Non-pigmented ciliary epithelial cell (primary cell): Measurements from ENCODE around the gene SLC8A2.

Experiments used
- DNase-seq: peaks from one replicate; pipeline ENCODE4 v3.0.0-alpha.2; 2010; ENCODE audit warnings: low read depth

SLC8A2 gene, protein sequence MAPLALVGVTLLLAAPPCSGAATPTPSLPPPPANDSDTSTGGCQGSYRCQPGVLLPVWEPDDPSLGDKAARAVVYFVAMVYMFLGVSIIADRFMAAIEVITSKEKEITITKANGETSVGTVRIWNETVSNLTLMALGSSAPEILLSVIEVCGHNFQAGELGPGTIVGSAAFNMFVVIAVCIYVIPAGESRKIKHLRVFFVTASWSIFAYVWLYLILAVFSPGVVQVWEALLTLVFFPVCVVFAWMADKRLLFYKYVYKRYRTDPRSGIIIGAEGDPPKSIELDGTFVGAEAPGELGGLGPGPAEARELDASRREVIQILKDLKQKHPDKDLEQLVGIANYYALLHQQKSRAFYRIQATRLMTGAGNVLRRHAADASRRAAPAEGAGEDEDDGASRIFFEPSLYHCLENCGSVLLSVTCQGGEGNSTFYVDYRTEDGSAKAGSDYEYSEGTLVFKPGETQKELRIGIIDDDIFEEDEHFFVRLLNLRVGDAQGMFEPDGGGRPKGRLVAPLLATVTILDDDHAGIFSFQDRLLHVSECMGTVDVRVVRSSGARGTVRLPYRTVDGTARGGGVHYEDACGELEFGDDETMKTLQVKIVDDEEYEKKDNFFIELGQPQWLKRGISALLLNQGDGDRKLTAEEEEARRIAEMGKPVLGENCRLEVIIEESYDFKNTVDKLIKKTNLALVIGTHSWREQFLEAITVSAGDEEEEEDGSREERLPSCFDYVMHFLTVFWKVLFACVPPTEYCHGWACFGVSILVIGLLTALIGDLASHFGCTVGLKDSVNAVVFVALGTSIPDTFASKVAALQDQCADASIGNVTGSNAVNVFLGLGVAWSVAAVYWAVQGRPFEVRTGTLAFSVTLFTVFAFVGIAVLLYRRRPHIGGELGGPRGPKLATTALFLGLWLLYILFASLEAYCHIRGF

DNA sequence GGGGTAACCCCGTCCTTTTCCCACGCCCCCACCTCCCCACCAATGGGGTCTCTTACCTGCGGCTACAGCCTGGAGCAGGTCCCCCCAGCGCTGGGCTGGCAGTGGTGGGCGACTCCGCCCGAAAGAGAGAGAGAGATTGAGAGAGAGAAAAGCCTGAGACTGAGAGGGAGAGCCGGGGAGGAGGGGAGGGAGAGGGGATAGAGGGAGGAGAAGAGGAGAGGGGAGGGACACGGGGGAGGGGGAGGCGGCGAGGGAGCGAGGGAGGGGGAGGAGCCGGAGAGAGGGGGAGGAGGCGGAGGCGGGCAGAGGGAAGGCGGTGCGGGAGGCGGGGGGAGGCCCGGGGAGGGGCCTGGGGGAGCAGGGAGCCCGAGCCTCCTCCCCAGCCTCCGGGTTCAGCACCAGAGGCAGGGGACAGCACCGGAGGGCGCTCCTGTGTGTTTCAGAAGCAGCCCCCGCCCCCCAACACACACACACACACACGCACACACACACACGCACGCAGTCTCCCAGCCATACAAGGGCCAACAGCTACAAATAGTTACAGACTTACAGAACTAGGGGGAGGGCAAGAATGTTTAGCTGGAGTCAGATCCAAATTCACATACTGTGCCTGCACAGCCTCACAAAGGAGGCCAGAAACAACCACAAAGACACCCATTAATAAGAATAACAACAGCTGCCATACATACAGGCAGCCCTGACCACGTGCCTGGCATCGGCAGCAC, at the start of gene SLC8A2:
SLC8A2 (minus strand) TSS at position 161 of the 725 bp plus-strand sequence. CDS start 5,490 bp downstream, outside the sequence.
- peak; percentile 26 for DNase-seq

DNA sequence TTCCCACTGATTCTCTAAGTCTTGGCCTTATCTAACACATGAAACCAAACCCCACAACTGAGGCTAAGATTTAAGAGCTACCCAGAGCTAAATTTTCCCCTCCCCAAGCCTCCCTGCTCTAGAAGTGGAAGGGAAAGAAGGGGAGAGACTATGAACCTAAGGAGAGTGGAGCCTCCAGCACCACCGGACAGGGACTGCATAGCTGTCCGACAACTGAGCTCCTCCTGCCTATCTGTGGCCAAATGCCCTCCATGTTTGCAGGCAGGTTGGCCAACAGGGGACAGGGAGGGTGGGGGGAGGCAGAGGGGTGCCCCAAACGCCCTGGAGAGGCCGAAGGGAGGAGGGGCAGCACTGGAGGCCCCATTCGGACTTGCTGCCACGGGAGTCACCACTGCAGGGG, 49.1 kb upstream of the SLC8A2 start:
- DNase-seq, result no peak

DNA sequence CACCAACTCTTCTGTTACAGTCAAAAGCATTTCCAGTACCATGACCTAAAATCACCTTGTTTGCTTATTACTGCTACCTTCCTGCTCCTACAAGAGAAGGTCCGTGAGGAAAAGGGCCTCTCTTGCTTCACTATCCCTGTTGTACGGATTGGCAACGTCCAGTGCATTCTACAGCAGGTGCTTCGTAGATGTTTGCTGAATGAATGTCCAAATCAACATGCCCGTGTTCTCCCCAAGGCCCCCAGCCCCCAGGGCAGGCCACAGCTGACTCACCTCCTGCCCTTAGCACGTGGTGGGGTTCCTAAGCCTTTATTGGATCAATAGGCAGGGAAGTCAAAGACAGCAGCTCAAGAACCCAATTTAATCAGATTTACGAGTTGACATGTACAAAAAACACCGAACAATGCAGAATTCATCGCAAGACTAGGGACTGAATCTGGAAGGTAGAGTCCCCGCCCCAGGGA, 48.7 kb upstream of the SLC8A2 start:
- no peak for DNase-seq

DNA sequence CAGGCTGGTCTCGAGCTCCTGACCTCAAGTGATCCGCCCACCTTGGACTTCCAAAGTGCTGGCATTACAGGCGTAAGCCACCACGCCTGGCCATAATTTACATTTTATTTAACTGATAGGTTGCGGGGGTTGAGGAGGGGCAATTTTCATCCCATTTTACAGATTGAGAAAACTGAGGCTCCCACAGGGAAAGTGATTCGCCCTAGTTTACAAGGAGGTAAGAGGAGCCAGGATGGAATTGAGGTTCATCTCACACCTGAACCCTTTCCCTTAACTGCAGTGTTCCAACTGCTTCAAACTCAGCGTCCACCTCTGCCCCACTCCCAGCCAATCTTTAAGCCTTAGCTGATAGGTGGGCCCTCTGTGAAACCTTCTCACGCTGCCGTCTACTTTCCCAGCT, 47.2 kb upstream of the SLC8A2 start:
- DNase-seq, result no peak

DNA sequence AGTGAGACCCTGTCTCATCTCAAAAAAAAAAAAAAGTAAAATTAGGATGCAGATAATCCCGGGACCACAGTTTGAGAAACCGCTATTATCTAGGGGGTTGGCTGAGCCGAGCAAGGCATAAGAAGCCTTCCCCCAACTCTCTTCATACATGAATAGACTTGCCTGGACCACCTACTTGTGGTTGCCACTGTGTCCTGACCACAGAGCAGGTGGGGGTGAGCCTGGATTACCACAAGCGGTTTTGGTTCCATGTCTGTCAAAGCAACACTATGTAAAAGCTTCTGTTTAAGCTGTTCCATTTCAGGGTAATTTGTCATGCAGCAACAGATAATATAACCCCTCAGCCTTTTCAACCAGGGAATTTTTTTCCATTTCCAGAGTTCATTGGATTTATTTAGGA, 46.4 kb upstream of the SLC8A2 start:
- DNase-seq, result no peak

DNA sequence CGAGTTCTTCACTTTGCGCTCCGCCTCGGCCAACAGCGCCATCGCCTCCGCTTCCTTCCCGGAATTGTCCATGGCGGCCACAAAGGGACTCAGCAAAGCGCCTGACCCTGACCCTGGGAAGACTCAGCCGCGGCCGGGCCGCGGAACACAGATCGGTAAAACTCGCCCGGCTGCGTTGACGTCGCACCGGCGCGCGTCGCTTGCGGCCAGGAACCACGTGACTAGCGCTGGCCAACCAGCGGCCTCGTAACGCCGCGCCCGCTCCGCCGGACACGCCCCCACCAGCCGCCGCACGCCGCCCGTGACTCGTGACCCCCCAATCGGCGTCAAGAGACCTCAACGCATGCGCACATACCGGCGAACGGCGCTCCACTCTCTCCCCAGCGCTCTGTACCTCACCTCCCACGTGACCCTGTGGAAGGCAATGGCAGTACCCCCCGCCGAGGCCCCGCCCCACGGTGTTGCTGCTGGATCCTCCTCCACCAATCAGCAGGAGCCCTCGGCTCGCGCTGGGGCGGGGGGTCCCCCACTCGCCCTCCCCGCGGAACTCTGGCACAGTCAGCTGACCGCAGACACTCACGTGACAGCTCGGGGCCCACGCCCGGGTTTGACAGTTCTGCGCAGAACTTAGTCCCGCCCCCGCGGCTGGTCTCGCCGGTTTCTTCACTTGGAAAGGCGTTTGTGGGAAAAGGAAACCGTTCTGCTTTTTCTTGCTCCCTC, 43.3 kb upstream of the SLC8A2 start, which contains the start of gene NAPA:
NAPA (minus strand) TSS at position 195 of the 720 bp plus-strand sequence; CDS start at position 72, 123 bp downstream.
- DNase-seq, result peak; percentile 99

DNA sequence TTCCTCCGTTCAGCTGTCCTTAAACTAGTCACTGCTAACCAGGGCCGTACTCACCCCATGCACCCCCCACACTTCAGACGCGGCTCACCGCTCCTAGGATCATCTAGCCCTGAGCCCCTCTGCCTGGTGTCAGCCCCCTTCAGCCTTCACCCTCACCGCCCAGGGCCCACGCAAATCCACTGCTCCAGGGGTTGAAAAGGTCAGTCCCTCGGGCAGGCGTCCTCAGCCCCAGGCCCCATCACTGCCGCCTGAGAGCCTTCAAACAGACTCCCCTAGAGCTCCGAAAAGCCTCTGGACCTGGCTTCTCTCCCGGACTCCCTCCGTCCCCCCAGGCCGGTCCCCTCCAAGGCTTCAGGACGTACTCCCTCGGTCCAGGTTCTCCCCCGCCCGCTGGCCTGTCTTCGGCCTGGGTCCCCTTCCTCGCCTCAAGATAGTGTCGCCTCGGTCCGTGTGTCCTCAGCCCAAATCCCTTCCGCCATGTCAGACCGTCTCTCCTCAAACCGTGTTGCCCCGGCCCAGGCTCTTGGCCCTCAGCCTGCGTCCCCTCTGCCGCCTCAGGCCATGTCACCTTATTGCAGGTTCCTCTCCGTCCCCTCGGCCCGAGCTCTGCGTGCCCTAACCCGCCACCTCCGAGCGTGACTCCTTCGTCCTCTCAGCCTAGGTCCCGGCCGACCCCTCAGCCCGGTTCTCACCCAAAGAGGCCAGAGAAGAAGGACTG, 42.6 kb upstream of the SLC8A2 start:
- no peak for DNase-seq

DNA sequence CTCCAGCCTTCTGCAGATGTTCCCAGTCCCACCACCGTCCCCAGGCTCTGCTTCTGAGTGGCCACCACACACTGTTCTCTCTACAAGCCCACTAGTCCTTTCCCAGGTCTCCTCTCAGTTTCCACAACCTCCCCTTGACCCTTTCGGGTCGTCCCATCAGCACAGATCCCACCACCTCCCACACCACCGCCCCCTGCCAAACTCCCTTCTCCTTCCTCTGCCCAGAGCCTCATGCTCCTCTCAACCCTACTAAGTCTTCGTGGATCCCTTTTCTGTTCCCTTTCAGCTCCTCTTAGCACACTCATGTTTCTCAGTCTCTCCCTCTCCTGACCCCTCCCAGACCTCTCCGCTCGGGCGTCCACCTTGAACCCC, 41.2 kb upstream of the SLC8A2 start:
- DNase-seq, result no peak

DNA sequence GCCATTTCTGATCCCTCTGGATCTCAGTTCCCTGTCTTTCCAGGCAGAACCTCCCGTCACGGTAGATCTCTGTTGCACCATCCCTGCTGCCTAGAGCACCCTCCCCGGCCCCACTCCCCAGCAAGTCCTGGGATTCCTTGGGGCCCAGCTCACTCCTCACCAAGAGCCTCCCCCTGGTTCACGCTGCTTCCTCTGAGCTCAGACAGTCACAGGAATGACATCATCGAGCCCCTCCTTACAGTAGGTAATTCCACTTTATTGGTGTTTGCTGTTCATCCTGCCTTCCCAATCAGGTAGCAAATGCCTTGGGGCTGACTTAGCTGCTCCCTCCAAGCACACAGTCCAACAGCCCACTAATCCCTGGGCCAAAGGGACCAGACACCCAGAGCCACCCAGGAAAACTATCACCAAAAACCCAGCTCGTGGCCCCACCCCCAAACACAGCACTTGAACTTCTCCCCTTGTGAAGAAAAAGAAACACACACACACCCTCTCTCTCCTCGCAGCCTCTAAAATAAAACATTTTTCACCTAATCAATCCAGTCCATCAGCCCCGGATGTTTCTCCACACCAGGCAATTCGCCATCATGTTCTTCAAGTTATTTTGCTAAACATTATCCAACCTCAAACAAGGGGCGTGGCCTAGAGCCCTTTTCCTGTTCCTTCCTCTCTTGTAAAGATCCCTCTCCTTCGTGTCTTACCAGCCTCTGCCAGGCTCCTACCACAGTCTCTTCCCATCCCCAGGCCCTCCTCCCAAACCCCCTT, 40.7 kb upstream of the SLC8A2 start:
- no peak for DNase-seq

DNA sequence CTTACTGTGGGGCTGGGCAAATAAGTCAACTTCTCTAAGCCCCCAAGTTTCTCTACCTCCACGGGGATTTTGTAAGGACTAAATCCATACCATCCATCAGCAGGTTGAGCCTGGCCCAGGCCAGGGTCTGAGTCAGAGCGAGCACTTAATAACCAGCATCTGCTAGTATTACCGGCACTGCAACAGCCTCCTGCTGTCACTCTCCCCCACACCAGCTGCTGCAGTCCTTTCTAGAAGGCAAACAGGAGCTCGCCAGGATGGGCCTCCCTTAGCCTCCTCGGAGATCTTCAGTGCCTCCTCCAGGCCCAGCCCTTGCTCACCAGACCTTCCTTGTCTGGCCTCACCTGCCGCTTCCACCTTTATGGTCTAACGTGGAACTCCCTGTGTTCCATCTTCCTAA, 40.0 kb upstream of the SLC8A2 start:
- DNase-seq, result no peak

DNA sequence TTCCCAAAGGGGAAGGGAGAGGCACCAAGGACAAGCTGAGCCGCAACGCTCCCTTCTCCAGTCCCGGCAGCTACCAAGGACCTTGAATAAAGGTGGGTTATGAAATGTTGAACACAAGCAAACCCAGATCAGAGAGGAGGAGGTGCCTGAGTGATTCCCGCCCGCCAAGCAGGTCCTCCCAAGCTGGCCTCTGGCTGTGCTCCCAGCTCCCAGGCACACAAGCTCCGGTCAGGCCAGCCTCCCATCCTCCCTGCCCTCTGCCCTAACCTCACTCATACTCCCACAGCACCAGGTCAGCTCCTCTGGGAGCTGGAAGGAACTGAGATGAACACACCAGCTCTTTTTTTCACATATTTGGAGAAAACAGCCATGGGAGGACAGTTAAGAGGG, 39.4 kb upstream of the SLC8A2 start:
- no peak for DNase-seq

DNA sequence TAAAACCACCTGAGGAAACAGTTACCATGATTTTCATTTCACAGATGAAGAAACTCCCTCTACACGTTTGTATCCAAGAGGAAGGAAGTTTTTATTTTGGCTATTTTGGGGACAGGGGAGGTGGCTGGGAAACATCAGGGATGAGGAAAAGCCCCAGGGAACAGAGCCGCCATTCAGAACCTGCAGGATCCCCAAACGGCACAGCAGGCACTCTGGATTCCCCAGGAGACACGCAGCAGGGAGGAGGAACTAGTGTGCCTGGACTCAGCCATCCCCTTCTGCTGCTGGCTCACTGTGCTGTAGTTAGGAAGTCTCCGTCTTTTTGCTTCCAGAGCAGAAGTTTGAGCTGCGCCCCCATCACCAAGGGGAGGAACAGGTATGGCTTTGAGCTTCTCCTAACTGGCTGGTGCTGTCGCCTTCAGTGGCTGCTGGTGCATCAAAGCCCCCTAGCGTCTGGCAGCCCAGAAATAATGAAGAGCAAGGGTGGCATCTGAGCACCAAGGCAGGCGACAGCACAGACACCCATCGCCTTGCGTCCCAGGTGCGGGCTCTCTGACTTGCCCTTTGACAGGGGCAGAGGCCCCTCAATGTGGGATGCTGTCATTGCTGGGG, 38.9 kb upstream of the SLC8A2 start:
- DNase-seq, result no peak

DNA sequence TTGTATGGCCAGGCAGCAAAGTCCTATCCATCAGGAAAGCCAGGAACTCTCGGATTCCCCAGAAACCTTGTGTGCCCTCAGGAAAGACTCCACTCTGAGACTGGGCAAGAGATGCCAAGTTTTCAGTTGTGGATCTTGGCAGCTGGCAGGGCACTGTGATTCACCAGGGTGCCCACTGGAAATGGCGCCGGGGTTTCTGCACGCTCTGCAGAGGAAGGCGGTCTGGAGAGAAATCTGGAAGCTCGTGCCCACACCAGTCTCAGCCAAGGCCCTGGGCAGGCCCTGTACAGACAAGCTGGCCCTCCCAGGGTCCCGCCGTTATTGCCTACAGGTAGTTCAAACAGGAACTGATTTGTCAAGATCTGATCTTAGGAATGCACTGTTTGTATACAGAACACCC, 38.3 kb upstream of the SLC8A2 start:
- no peak for DNase-seq

DNA sequence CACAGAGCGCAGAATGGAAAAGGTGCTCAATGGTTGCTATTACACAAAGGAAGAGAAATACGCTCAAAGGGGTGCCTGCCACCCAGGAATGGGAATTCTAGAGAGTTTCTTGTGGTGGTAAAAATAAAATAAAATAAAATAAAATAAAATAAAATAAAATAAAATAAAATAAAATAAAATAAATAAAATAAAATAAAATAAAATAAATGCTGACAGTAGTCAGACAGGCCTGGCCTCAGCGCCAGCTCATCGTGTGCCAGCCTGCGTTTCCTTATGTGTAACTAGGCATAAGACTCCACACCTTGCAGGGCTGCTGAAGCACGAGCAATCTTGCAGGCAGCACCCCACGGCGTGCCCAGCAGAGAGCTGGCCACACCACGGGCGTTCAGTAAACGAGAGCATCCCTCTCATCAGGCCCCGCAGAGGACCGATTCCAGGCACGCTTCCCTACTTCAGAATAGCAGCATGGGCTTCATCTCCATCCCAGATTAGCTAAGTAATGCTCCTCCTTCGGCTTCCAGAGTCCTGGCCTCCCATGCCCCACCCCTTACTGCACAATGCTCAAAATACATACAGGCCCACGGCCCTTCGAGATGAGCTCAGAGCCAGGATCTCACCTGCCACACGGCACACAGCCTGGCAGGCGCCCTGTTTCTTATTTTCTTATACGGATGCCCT, 37.6 kb upstream of the SLC8A2 start:
- no peak for DNase-seq

DNA sequence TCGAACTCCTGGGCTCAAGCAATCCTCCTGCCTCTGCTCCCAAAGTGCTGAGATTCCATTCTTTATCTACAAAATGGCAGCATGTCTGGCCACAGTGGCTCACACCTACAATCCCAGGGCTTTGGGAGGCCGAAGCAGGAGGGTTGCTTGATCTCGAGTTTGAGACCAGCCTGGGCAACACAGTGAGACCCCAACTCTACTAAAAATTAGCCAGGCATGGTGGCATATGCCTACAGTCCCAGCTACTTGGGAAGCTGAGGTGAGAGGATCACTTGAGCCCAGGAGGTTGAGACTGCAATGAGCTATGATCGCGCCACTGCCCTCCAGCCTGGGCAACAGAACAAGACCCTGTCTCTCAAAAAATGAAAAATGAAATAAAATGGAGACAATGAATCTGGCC, 37.0 kb upstream of the SLC8A2 start:
- DNase-seq, result no peak

DNA sequence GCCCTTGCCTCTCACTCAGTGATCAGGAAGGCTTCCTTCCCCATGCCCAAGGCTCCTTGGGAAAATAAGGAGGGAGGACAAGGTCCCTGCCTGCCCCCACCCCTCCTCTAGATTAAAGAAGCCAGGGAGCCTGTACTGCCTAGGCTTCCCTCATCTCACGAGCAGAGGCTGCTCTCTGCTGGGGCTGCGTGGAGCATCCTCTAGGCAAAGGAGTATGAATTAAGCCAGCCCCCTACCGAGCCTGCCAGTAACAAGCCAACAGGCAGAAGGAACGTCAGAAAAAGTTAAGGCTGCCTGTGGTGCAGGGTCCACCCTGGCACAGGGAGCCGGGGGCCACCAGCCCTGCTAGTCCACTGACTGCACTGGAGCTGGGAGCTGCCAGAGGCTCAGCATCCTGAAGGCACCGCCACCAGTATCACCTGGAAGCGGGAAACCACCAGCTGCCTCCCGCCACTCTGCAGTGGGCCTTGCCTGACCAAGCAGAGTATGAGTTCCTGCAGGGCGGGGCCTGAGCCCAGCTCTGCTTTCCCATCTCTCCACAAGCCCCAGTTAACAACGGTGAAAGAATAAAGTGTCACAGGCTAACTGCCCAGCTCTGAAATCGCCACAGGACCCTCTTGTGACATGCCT, 36.3 kb upstream of the SLC8A2 start:
- no peak for DNase-seq

DNA sequence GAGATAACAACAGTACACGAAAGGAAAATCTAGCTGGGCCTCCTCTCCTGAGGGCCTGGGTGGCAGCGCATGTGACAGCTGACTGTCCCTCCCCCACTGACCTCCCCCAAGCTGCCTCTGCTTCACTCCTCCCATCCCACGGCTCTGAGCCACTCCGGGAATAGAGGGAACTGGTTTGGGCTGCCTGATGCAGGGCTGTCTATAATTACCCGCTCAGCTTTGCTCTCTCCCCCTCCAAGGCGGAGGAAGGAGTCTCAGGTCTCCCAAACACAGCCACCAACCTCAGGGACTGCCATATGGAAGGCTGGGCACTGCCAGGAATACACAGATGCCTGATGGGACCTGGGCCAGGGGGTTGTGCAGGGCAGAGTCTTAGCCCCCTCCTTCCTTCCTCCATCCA, 35.3 kb upstream of the SLC8A2 start:
- no peak for DNase-seq

DNA sequence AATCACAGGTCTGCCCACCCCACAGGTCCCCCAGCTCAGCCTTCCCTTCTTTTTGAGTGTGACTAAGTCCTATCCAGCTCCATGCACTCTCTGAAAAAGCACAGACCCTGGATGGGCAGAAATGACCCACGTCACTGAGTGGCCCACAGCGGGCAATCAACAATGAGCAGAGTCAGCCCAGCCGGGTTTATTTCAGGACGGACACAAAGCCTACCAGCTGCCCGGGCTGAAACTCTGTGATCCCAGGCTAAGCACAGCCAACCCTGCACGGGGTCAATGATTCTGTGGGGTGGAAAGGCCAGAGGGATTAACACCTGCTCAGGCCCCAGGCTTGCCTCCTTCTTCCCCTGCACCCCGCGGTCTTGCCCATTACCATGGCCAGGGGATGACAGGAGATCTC, 34.8 kb upstream of the SLC8A2 start:
- DNase-seq, result no peak

DNA sequence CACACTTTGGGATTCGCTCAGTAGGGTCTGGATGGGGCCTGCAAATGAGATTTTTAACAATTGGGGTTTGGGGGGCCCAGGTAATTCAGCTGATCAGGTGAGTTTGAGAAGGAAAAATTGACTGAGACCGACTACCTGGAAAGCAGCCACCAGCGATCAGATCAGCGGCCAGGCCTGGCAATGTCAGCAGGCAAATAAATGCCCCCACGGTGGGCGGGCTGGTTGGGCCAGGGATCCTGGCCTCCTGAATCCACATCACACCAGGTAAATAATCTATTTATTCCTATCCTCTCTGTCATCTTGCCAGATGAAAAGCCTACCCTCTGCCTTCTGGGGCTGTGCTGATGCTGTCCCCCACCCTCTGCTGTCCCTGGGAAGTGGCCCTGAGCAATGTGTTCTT, 33.8 kb upstream of the SLC8A2 start:
- DNase-seq, result no peak
